AG10803 (cell line): ENCODE measurements around the gene SYNPO2.

Source experiments
- DNase-seq: peaks from one replicate; pipeline ENCODE4 v3.0.0; 2010; ENCODE audit warnings: low read depth
- H3K4me3 ChIP-seq: 2 replicates; pipeline ENCODE4 v1.5.1; 2011; ENCODE audit warnings: mild to moderate bottlenecking, low read length, control low read depth
- CTCF ChIP-seq: conservative IDR thresholded peaks from 2 replicates; pipeline ENCODE4 v1.5.1; 2011; ENCODE audit warnings: mild to moderate bottlenecking, low read length, control low read depth, inconsistent platforms

The SYNPO2 gene

DNA sequence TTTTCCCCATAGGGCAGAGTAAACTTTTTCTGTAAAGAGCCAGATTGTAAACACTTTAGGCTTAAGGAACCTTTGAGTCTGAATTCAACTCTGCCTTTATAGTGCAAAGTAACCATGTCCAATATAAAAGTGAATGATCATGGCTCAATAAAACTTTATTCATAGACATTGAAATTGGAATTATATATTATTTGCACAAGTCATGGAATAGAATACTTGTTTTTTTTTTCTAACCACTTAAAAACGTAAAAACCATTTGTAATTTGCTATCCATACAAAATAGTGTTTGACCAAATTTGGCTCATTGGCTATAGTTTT is 192.8 kb downstream of the SYNPO2 start:
- DNase-seq, result no peak
- no peak overlapping the region for H3K4me3 ChIP-seq
- TF ChIP-seq CTCF, result no peak

DNA sequence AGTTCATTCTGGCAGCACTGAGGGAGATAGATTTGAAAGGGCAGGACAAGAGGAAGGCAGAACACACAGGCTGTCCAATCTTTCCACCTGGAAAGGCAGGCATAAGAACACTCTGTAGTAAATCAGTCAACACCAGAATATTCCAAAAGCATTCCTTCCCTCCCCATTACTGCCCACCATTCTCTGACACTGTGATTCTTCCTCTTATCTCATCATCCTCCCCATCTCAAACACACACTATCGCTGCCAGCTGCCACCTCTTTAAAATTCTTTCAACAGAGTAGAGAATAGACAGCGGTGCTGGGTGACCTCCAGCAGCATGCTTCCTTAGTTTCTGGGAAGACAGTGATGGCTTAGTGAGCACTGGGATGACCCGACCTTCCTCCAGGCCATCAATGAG is 193.3 kb downstream of the SYNPO2 start:
- H3K4me3 ChIP-seq, result no peak overlapping the region
- no peak for DNase-seq
- TF ChIP-seq CTCF, result no peak

DNA sequence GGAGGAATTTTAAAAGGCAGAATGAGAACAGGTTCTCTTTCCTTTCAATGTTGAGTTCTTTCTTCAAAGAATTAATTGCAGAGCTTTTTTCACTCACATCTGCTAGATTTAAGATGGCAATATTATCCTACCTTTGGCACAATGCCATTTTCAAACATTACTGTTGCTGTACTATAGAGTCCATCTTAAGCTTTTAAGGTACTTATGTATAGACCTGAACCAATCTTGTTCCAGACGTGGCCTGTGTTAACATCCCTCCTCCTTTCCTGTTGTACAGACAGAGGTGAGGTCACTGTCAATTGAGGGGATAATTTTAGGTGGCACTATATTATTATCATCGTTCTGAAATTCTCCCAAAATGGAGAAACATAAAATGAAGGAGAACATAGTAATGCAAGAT is 194.0 kb downstream of the SYNPO2 start:
- H3K4me3 ChIP-seq, result no peak overlapping the region
- no peak for DNase-seq
- TF ChIP-seq CTCF, result no peak

DNA sequence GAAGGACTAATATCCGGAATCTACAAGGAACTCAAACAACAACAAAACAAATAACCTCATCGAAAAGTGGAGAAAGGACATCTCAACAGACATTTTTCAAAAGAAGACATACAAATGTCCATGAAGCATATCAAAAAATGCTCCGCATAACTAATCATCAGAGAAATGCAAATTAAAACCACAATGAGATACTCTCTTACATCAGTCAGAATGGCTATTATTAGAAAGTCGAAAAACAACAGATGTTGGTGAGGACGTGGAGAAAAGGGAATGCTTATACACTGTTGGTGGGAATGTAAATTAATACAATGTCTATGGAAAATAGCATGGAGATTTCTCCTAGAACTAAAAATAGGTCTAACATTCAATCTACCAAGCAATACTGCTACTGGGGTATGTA is 195.9 kb downstream of the SYNPO2 start:
- no peak for DNase-seq
- no peak for TF ChIP-seq CTCF
- H3K4me3 ChIP-seq, result no peak overlapping the region

- peak; percentile 51 for TF ChIP-seq CTCF
- H3K4me3 ChIP-seq, result no peak overlapping the region
- DNase-seq, result no peak
These were observed 198.5 kb downstream of the SYNPO2 start for GRCh38 chr4:119087121-119087520.

GRCh38 chr4:119087656-119088055 is 199.0 kb downstream of the SYNPO2 start:
- no peak for DNase-seq
- H3K4me3 ChIP-seq, result no peak overlapping the region
- no peak for TF ChIP-seq CTCF

DNA sequence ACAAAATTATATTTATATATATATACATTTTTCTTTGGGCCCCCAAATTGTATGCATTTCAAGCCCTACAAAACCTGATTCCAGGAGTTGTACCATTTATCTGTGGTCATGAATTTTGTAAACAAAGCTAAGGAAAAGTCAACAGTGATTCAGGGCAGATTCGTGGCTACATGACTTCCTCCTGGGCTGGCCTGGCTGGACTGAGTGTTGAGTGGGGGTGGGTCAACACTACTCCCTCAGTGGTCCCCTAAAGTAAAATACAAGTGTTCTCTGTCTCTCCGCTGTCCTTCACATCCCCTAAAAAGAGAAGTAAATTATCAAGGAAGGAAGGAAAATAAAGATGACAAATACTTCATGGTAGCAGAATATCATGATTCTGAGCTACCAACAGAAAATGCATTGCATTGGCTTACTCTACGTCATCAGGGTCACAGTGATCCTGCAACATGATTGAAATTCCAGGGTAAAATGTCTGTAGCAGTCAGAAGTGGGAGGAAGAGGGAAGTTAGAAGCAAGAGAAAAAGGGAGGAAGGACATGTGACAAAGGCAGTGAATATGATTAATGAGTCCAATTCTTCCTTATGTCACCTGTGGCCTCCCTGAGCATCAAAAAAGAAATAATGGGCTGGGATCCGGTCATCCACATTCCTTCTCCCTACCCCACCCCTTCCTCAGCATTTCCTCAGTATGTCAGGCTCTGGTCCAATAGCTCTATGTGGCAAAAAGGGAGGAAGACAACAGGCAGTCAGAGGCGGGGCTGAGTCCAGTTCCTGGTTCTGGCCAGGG is 204.6 kb downstream of the SYNPO2 start:
- TF ChIP-seq CTCF, result no peak
- no peak overlapping the region for H3K4me3 ChIP-seq
- DNase-seq, result no peak
